Loucy (cell line): ENCODE results near the gene MBOAT7.
A peak's percentile ranks its signal among the peaks of the same experiment; 100 is the strongest.
"Not testable (repeated sequence)": the region's sequence is repeated elsewhere in the genome, so short reads cannot be mapped to it uniquely, and the experiment has no call there.

Experiments used
- H2AFZ ChIP-seq: fragments of 200-600 bp; sonication (generic); 2 replicates; pipeline ENCODE4 v1.6.0; 2016; ENCODE audit warnings: antibody characterized with exemption, mild to moderate bottlenecking, low read length, moderate library complexity
- H3F3A ChIP-seq: fragments of 200-600 bp; 2 replicates; pipeline ENCODE4 v1.6.0; 2016; ENCODE audit warnings: antibody characterized with exemption, low read depth, mild to moderate bottlenecking
- H3K27me3 ChIP-seq: fragments of 200-600 bp; sonication (generic); 2 replicates; pipeline ENCODE4 v1.6.1; 2014; ENCODE audit warnings: low read length, mild to moderate bottlenecking; ENCODE audit not compliant: insufficient read depth, poor library complexity, severe bottlenecking
- H3K36me3 ChIP-seq: fragments of 200-600 bp; sonication (generic); 2 replicates; pipeline ENCODE4 v1.6.1; 2016; ENCODE audit warnings: low read length; ENCODE audit not compliant: insufficient read depth
- H3K4me1 ChIP-seq: fragments of 200-600 bp; sonication (generic); 2 replicates; pipeline ENCODE4 v1.5.1; 2014; ENCODE audit warnings: low read length, mild to moderate bottlenecking; ENCODE audit not compliant: insufficient read depth, poor library complexity, severe bottlenecking
- H3K4me2 ChIP-seq: fragments of 200-600 bp; sonication (generic); 2 replicates; pipeline ENCODE4 v1.6.0; 2014; ENCODE audit warnings: antibody characterized with exemption, low read length, low read depth, mild to moderate bottlenecking; ENCODE audit not compliant: poor library complexity, severe bottlenecking
- H3K4me3 ChIP-seq: fragments of 200-600 bp; sonication (generic); 2 replicates; pipeline ENCODE4 v1.5.1; 2014; ENCODE audit warnings: low read length, mild to moderate bottlenecking, mixed read lengths; ENCODE audit not compliant: poor library complexity, severe bottlenecking
- H3K79me2 ChIP-seq: fragments of 200-600 bp; sonication (generic); 2 replicates; pipeline ENCODE4 v1.6.1; 2014; ENCODE audit warnings: low read length; ENCODE audit not compliant: insufficient read depth
- H3K9ac ChIP-seq: fragments of 200-600 bp; sonication (generic); 2 replicates; pipeline ENCODE4 v1.6.0; 2014; ENCODE audit warnings: mild to moderate bottlenecking, low read depth, low read length, moderate library complexity; ENCODE audit not compliant: poor library complexity, severe bottlenecking
- H3K9me2 ChIP-seq: fragments of 200-600 bp; sonication (generic); replicated peaks from 2 replicates; pipeline ENCODE4 v1.6.1; 2016; ENCODE audit warnings: low read depth, low read length, mixed read lengths
- H3K9me3 ChIP-seq: fragments of 200-600 bp; sonication (generic); 2 replicates; pipeline ENCODE4 v1.6.1; 2014; ENCODE audit warnings: mild to moderate bottlenecking, antibody characterized with exemption, low read length, low read depth; ENCODE audit not compliant: insufficient read depth
- H4K20me1 ChIP-seq: fragments of 200-600 bp; sonication (generic); 2 replicates; pipeline ENCODE4 v1.6.0; 2014; ENCODE audit warnings: antibody characterized with exemption, low read length, mild to moderate bottlenecking; ENCODE audit not compliant: insufficient read depth, poor library complexity, severe bottlenecking
- CTCF ChIP-seq: fragments of 200-600 bp; sonication (generic); conservative IDR thresholded peaks from 2 replicates; pipeline ENCODE4 v1.5.1; 2014; ENCODE audit warnings: mild to moderate bottlenecking, antibody characterized with exemption, low read length
- EZH2phosphoT487 ChIP-seq: fragments of 200-600 bp; IDR thresholded peaks from 2 replicates; pipeline ENCODE4 v1.6.1; 2018; ENCODE audit warnings: antibody characterized with exemption, mild to moderate bottlenecking, moderate library complexity, borderline replicate concordance

MBOAT7 gene

GRCh38 chr19:54173951-54174834 lies 15.2 kb downstream of the MBOAT7 start:
- no peak overlapping the region for H3K9ac ChIP-seq
- H3K4me1 ChIP-seq = no peaks in the 10 kb centered on the region
- no peaks in the 10 kb centered on the region for H3K79me2 ChIP-seq
- H3K9me3 ChIP-seq = no peaks in the 10 kb centered on the region
- peaks cover under 1% of the 10 kb centered on the region for H4K20me1 ChIP-seq
- no peaks in the 10 kb centered on the region for H3F3A ChIP-seq
- TF ChIP-seq EZH2phosphoT487 (no peak), CTCF (no peak)
- no peak overlapping the region for H2AFZ ChIP-seq
- H3K4me3 ChIP-seq = no peak overlapping the region
- no peaks in the 10 kb centered on the region; the same call in 1 of the 2 replicates for H3K36me3 ChIP-seq
- H3K27me3 ChIP-seq = no peaks in the 10 kb centered on the region
- no peaks in the 10 kb centered on the region for H3K9me2 ChIP-seq
- no peak overlapping the region for H3K4me2 ChIP-seq

- no peaks in the 10 kb centered on the region for H3K36me3 ChIP-seq
- H3K4me1 ChIP-seq = no peaks in the 10 kb centered on the region
- H3F3A ChIP-seq = no peaks in the 10 kb centered on the region
- H3K27me3 ChIP-seq = no peaks in the 10 kb centered on the region
- no peak overlapping the region for H3K9ac ChIP-seq
- H3K79me2 ChIP-seq = no peaks in the 10 kb centered on the region
- H3K9me3 ChIP-seq = no peaks in the 10 kb centered on the region
- H4K20me1 ChIP-seq = no peaks in the 10 kb centered on the region
- H3K4me3 ChIP-seq = no peak overlapping the region
- no peak overlapping the region for H2AFZ ChIP-seq
- TF ChIP-seq EZH2phosphoT487 (no peak), CTCF (no peak)
- H3K4me2 ChIP-seq = no peak overlapping the region
- no peaks in the 10 kb centered on the region for H3K9me2 ChIP-seq
These were observed 16.1 kb downstream of the MBOAT7 start for GRCh38 chr19:54173359-54173699.

GRCh38 chr19:54172471-54173358 lies 16.7 kb downstream of the MBOAT7 start, which contains the start of gene TMC4:
TSS of gene TMC4 (minus strand) at chr19:54173160. CDS start at chr19:54173117, 43 bp downstream.
- no peaks in the 10 kb centered on the region for H3K9me3 ChIP-seq
- no peaks in the 10 kb centered on the region for H3K9me2 ChIP-seq
- no peak within 1 kb of the TSS for H2AFZ ChIP-seq
- TF ChIP-seq EZH2phosphoT487 = no peak
- TF ChIP-seq CTCF = 0 out of 2 replicates have a peak, but pooled peaks have one; percentile 11
- no peaks in the 10 kb centered on the region for H3K4me1 ChIP-seq
- H3K36me3 ChIP-seq = no peaks in the 10 kb centered on the region
- no peaks in the 10 kb centered on the region for H3K79me2 ChIP-seq
- H3K4me2 ChIP-seq = no peak within 1 kb of the TSS
- H3K9ac ChIP-seq = no peak within 1 kb of the TSS
- H3K4me3 ChIP-seq = no peak within 1 kb of the TSS
- H4K20me1 ChIP-seq = no peaks in the 10 kb centered on the region
- no peaks in the 10 kb centered on the region for H3F3A ChIP-seq
- no peaks in the 10 kb centered on the region for H3K27me3 ChIP-seq

- not testable (repeated sequence) for H4K20me1 ChIP-seq, H3K4me1 ChIP-seq, H3K4me2 ChIP-seq, H3K9me3 ChIP-seq, H2AFZ ChIP-seq, H3K27me3 ChIP-seq, H3F3A ChIP-seq, H3K4me3 ChIP-seq, H3K9ac ChIP-seq, H3K36me3 ChIP-seq, H3K9me2 ChIP-seq, H3K79me2 ChIP-seq
These were observed 17.5 kb downstream of the MBOAT7 start for GRCh38 chr19:54171736-54172431.
